HG03025 (cell line): ENCODE measurements around the gene FBN3.
"Not testable (repeated sequence)": the region's sequence is repeated elsewhere in the genome, so short reads cannot be mapped to it uniquely, and the experiment has no call there.

Source experiments
- ATAC-seq: cut with Tn5 transposase; IDR thresholded peaks from one replicate; pipeline ENCODE4 v1.9.1; 2021; ENCODE audit warnings: mild to moderate bottlenecking, moderate library complexity; ENCODE audit not compliant: unreplicated experiment, low FRiP score

FBN3 gene

GRCh38 chr19:8149261-8150094 lies at the start of gene FBN3:
Gene FBN3, minus strand, starts transcription at chr19:8149592. Its CDS starts 2,112 bp downstream, at chr19:8147480.
- ATAC-seq = no peak

GRCh38 chr19:8196271-8196927 lies 47.0 kb upstream of the FBN3 start:
- ATAC-seq = no peak

GRCh38 chr19:8194528-8195267 lies 45.3 kb upstream of the FBN3 start:
- no peak for ATAC-seq

- ATAC-seq = no peak
These were observed 42.9 kb upstream of the FBN3 start for GRCh38 chr19:8192221-8192820.

- no peak for ATAC-seq
These were observed 36.1 kb upstream of the FBN3 start for GRCh38 chr19:8185343-8186068.

- ATAC-seq = no peak
These were observed 34.9 kb upstream of the FBN3 start for GRCh38 chr19:8184274-8184673.

GRCh38 chr19:8180018-8180417 lies 30.6 kb upstream of the FBN3 start:
- ATAC-seq = no peak

GRCh38 chr19:8174706-8175105 lies 25.3 kb upstream of the FBN3 start:
- ATAC-seq = no peak

- ATAC-seq = no peak
These were observed 19.1 kb upstream of the FBN3 start for GRCh38 chr19:8168537-8168936.

GRCh38 chr19:8167985-8168384 lies 18.6 kb upstream of the FBN3 start:
- ATAC-seq = no peak

- ATAC-seq = no peak
These were observed 14.4 kb upstream of the FBN3 start for GRCh38 chr19:8163759-8164158.

- no peak for ATAC-seq
These were observed 11.8 kb upstream of the FBN3 start for GRCh38 chr19:8161135-8161646.

GRCh38 chr19:8159322-8159721 lies 9.9 kb upstream of the FBN3 start:
- ATAC-seq = not testable (repeated sequence)

- ATAC-seq = no peak
These were observed 9.2 kb upstream of the FBN3 start for GRCh38 chr19:8158411-8159074.

- ATAC-seq = no peak
These were observed 5.9 kb upstream of the FBN3 start for GRCh38 chr19:8155318-8155717.

- ATAC-seq = not testable (repeated sequence)
These were observed 4.6 kb upstream of the FBN3 start for GRCh38 chr19:8154014-8154413.

GRCh38 chr19:8151767-8152035 lies 2.3 kb upstream of the FBN3 start:
- ATAC-seq = no peak

GRCh38 chr19:8150998-8151766 lies 1.8 kb upstream of the FBN3 start:
- no peak for ATAC-seq
